SK-N-SH (cell line): ENCODE results near the gene MEAK7. TPM values are rescaled to one million over a fixed set of nuclear protein-coding genes. Genes with fewer than 3 reads are reported as not detected.

Experiments
- CTCF ChIA-PET: fragments of 300-600, 350-600 bp; formaldehyde crosslinking; extraction: SDS; loops from one replicate; lab custom pipeline; 2021; lab: Yijun Ruan, JAX
- POLR2A ChIA-PET: fragments of 350-600 bp; sonication (Branson Sonifier 250); formaldehyde crosslinking; extraction: SDS; loops from one replicate; lab custom pipeline; 2020; ENCODE audit warnings: antibody characterized with exemption, inconsistent platforms; lab: Yijun Ruan, JAX
- DNase-seq: peaks from one replicate; pipeline ENCODE4 v3.0.0; 2012
- H2AFZ ChIP-seq: fragments of 200-600 bp; sonication (generic); 2 replicates; pipeline ENCODE4 v1.8.1; 2016; ENCODE audit warnings: antibody characterized with exemption, mild to moderate bottlenecking, low read depth
- H3F3A ChIP-seq: fragments of 200-600 bp; sonication (generic); replicated peaks from 2 replicates; pipeline ENCODE3; 2016; ENCODE audit warnings: antibody characterized with exemption, mild to moderate bottlenecking; ENCODE audit not compliant: insufficient read depth
- H3K27ac ChIP-seq, 2 experiments: fragments of 200-500 bp in 1 of 2; fragments of 200-600 bp in 1 of 2; sonication (Bioruptor generic) in 1 of 2; sonication (generic), shearing (Covaris generic) in 1 of 2; 2 replicates each; pipeline versions ENCODE4 v1.5.1 to v1.6.1; 2014 to 2016; ENCODE audit warnings: low read depth in 2 of 2, inconsistent platforms in 1 of 2, low read length in 1 of 2, mild to moderate bottlenecking in 1 of 2, mixed read lengths in 1 of 2
- H3K27me3 ChIP-seq: fragments of 200-600 bp; sonication (generic), shearing (Covaris generic); 2 replicates; pipeline ENCODE4 v1.6.1; 2016; ENCODE audit warnings: mixed run types; ENCODE audit not compliant: insufficient read depth
- H3K36me3 ChIP-seq, 2 experiments: fragments of 200-500 bp in 1 of 2; fragments of 200-600 bp in 1 of 2; sonication (Bioruptor generic) in 1 of 2; sonication (generic) in 1 of 2; replicated peaks in 1 of 2; 2 replicates each; pipeline versions ENCODE3 to v1.5.1; 2014 to 2016; ENCODE audit warnings: low read length in 1 of 2, mild to moderate bottlenecking in 1 of 2; ENCODE audit not compliant: insufficient read depth in 2 of 2, control insufficient read depth in 1 of 2
- H3K4me1 ChIP-seq, 2 experiments: fragments of 200-500 bp in 1 of 2; fragments of 200-600 bp in 1 of 2; sonication (Bioruptor generic) in 1 of 2; sonication (generic), shearing (Covaris generic) in 1 of 2; 2 replicates each; pipeline versions ENCODE4 v1.5.1 to v1.6.1; 2014 to 2016; ENCODE audit warnings: low read depth in 1 of 2, low read length in 1 of 2, mixed run types in 1 of 2; ENCODE audit not compliant: insufficient read depth in 2 of 2, control insufficient read depth in 1 of 2
- H3K4me2 ChIP-seq: fragments of 200-600 bp; sonication (generic), shearing (Covaris generic); 2 replicates; pipeline ENCODE4 v1.6.1; 2017; ENCODE audit warnings: mixed run types
- H3K4me3 ChIP-seq, 2 experiments: fragments of 200-500 bp in 1 of 2; fragments of 200-600 bp in 1 of 2; sonication (Bioruptor generic) in 1 of 2; sonication (generic), shearing (Covaris generic) in 1 of 2; 2 replicates each; pipeline versions ENCODE4 v1.5.1 to v1.8.1; 2014 to 2016; ENCODE audit warnings: low read depth in 2 of 2, inconsistent platforms in 1 of 2, low read length in 1 of 2, mild to moderate bottlenecking in 1 of 2, mixed read lengths in 1 of 2, moderate library complexity in 1 of 2
- H3K79me2 ChIP-seq: fragments of 200-600 bp; sonication (generic); 2 replicates; pipeline ENCODE4 v1.8.1; 2017; ENCODE audit warnings: mild to moderate bottlenecking; ENCODE audit not compliant: insufficient read depth
- H3K9ac ChIP-seq: fragments of 200-600 bp; sonication (generic); 2 replicates; pipeline ENCODE4 v1.6.1; 2017; ENCODE audit warnings: mixed run types
- H3K9me2 ChIP-seq: fragments of 200-600 bp; sonication (generic); 2 replicates; pipeline ENCODE4 v1.6.1; 2017; ENCODE audit warnings: mixed run types
- H3K9me3 ChIP-seq: fragments of 200-600 bp; sonication (generic); 2 replicates; pipeline ENCODE4 v1.6.1; 2017; ENCODE audit warnings: mixed run types, mild to moderate bottlenecking, moderate library complexity
- H4K20me1 ChIP-seq: fragments of 200-600 bp; sonication (generic); 2 replicates; pipeline ENCODE4 v1.6.1; 2017; ENCODE audit warnings: mild to moderate bottlenecking, mixed run types; ENCODE audit not compliant: insufficient read depth
- FOXJ3 ChIP-seq: sonication (generic); formaldehyde crosslinking; IDR thresholded peaks from 2 replicates; pipeline ENCODE4 v1.5.1; 2020; ENCODE audit warnings: mild to moderate bottlenecking, missing genetic modification reagents
- GATA2 ChIP-seq: sonication (generic); formaldehyde crosslinking; IDR thresholded peaks from 2 replicates; pipeline ENCODE4 v1.5.0; 2020; ENCODE audit warnings: mild to moderate bottlenecking, missing genetic modification reagents
- IRF3 ChIP-seq: fragments of 150-350 bp; IDR thresholded peaks from 2 replicates; pipeline ENCODE4 v1.6.1; 2016; ENCODE audit warnings: mild to moderate bottlenecking, low read depth, low read length
- MEF2A ChIP-seq: IDR thresholded peaks from 2 replicates; pipeline ENCODE4 v1.4.0; 2012; ENCODE audit warnings: low read depth, borderline replicate concordance
- POLR2AphosphoS5 ChIP-seq: IDR thresholded peaks from 2 replicates; pipeline ENCODE4 v1.6.1; 2012; ENCODE audit warnings: low read depth, low read length
- RAD21 ChIP-seq: IDR thresholded peaks from 2 replicates; pipeline ENCODE4 v1.6.1; 2012; ENCODE audit warnings: mild to moderate bottlenecking, low read length
- RCOR1 ChIP-seq: fragments of 150-350 bp; IDR thresholded peaks from 2 replicates; pipeline ENCODE4 v1.6.1; 2017; ENCODE audit warnings: antibody characterized with exemption, low read length
- RFX5 ChIP-seq: IDR thresholded peaks from 2 replicates; pipeline ENCODE4 v1.6.1; 2012; ENCODE audit warnings: mild to moderate bottlenecking, improper control_type of control experiment, low read length
- RXRA ChIP-seq: IDR thresholded peaks from 2 replicates; pipeline ENCODE4 v1.4.0; 2012; ENCODE audit warnings: low read depth, mild to moderate bottlenecking, borderline replicate concordance
- SMC3 ChIP-seq: IDR thresholded peaks from 2 replicates; pipeline ENCODE4 v1.6.1; 2012; ENCODE audit warnings: low read depth, low read length, improper control_type of control experiment
- TAF1 ChIP-seq: IDR thresholded peaks from 2 replicates; pipeline ENCODE4 v1.6.1; 2012; ENCODE audit warnings: low read depth, mild to moderate bottlenecking, low read length, moderate library complexity, borderline replicate concordance
- TEAD4 ChIP-seq: IDR thresholded peaks from 2 replicates; pipeline ENCODE4 v1.4.0; 2012; ENCODE audit warnings: mild to moderate bottlenecking, borderline replicate concordance; ENCODE audit not compliant: insufficient read depth
- WGBS: methylation state at CpG from one replicate; pipeline ENCODE4 v1.1.6; 2017; ENCODE audit warnings: low lambda C conversion rate; 5-methylcytosine and 5-hydroxymethylcytosine counted together
- polyA plus RNA-seq, 3 experiments: library from polyadenylated mRNA; depleted of rRNA; stranded (reverse); fragments of >200 nt; gene quantifications; 2 replicates each; pipeline ENCODE4 v1.2.3, GENCODE V29; 2012

Gene MEAK7
- polyA plus RNA-seq, 1 of the 3 experiments (the other 2 are of a cell fraction) = 11.9 TPM

DNA sequence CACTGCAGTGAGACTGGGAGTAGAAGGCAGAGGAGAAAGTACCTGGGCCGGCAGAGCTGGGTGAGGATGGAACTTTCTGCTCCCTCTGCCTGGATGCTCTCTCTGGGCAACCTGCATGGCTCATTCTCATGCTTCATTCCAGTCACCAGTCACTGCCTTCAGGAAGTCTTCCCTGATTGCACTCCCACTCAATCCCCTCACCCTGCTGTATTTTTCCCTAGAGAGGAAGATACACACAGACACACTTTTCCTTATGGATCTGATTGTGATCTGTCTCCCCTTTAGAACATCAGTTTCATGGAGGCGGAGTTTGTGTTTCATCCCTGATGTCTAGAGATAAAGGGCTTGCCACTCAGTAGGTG is 44.9 kb downstream of the MEAK7 start:
- DNase-seq = no peak
- Histone ChIP-seq H2AFZ (no peak overlapping the region), H3K4me1 (no peaks in the 10 kb centered on the region; a peak in 1 of 4 replicates), H4K20me1 (no peaks in the 10 kb centered on the region), H3K9me3 (no peaks in the 10 kb centered on the region), H3K27ac (no peak overlapping the region), H3K9ac (no peak overlapping the region), H3K4me3 (no peak overlapping the region), H3K4me2 (no peak overlapping the region), H3K9me2 (no peaks in the 10 kb centered on the region), H3K79me2 (no peaks in the 10 kb centered on the region), H3K27me3 (no peaks in the 10 kb centered on the region), H3F3A (no peaks in the 10 kb centered on the region), H3K36me3 (peaks cover 0 to 7% of the 10 kb centered on the region in 2 experiments)
- ChIA-PET POLR2A (no interaction called here), CTCF (no interaction called here)
- 95% methylated on average over 2 of the region's 2 CpGs for WGBS
- no peak for TF ChIP-seq RAD21
- no peak for TF ChIP-seq IRF3
- TF ChIP-seq GATA2 (CRISPR knock-in tag) = no peak
- no peak for TF ChIP-seq POLR2AphosphoS5
- TF ChIP-seq TEAD4 = no peak
- TF ChIP-seq TAF1 = no peak
- no peak for TF ChIP-seq FOXJ3 (CRISPR knock-in tag)
- TF ChIP-seq RFX5 = no peak
- TF ChIP-seq RCOR1 = no peak

GRCh38 chr16:84458606-84459532 is 45.6 kb downstream of the MEAK7 start:
- no peaks in the 10 kb centered on the region; a peak in 1 of 4 replicates for H3K4me1 ChIP-seq
- no peaks in the 10 kb centered on the region for H3F3A ChIP-seq
- H3K9me3 ChIP-seq = no peaks in the 10 kb centered on the region
- TF ChIP-seq TAF1 (no peak), MEF2A (no peak), RFX5 (no peak), SMC3 (no peak), RXRA (no peak)
- TF ChIP-seq, all 33 proteins: peak for 0
- ChIA-PET POLR2A (no interaction called here), CTCF (no interaction called here)
- Histone ChIP-seq H3K4me2 (no peak overlapping the region), H3K27ac (no peak overlapping the region), H3K4me3 (no peak overlapping the region), H3K36me3 (peaks cover 0 to 7% of the 10 kb centered on the region in 2 experiments), H3K9ac (no peak overlapping the region), H4K20me1 (no peaks in the 10 kb centered on the region), H2AFZ (no peak overlapping the region), H3K9me2 (no peaks in the 10 kb centered on the region), H3K79me2 (no peaks in the 10 kb centered on the region), H3K27me3 (no peaks in the 10 kb centered on the region)
- 91% methylated on average over 22 of the region's 38 CpGs for WGBS
- DNase-seq = no peak
